HepG2 (cell line): Measurements from ENCODE around the gene SETD1B. TPM values are rescaled to one million over a fixed set of nuclear protein-coding genes. Genes with fewer than 3 reads are reported as not detected.

Source experiments
- ARID5B ChIP-seq: IDR thresholded peaks from 2 replicates; pipeline ENCODE4 v1.4.0; 2020; ENCODE audit warnings: mild to moderate bottlenecking, missing genetic modification reagents
- CREB1 ChIP-seq, 2 experiments: fragments of 450-650 bp in 1 of 2; IDR thresholded peaks; 2 replicates each; pipeline ENCODE4 v1.6.1; 2016 to 2017; ENCODE audit warnings: control low read depth in 1 of 2, mild to moderate bottlenecking in 1 of 2, missing compliant biosample characterization in 1 of 2, missing genetic modification characterization in 1 of 2
- HNRNPLL ChIP-seq: fragments of 200-400 bp; formaldehyde crosslinking; IDR thresholded peaks from 2 replicates; pipeline ENCODE4 v1.6.1; 2017; ENCODE audit warnings: mild to moderate bottlenecking, low read depth, low read length; ENCODE audit not compliant: poor library complexity, severe bottlenecking
- NFE2 ChIP-seq: sonication (generic); formaldehyde crosslinking; IDR thresholded peaks from 2 replicates; pipeline ENCODE4 v1.4.0; 2020; ENCODE audit warnings: missing genetic modification reagents
- PRMT3 ChIP-seq: sonication (generic); formaldehyde crosslinking; IDR thresholded peaks from 2 replicates; pipeline ENCODE4 v1.8.1; 2022; ENCODE audit warnings: low read depth, mild to moderate bottlenecking, moderate library complexity, missing genetic modification reagents, borderline replicate concordance
- SCMH1 ChIP-seq: sonication (generic); formaldehyde crosslinking; IDR thresholded peaks from 2 replicates; pipeline ENCODE4 v1.9.0; 2021; ENCODE audit warnings: missing genetic modification reagents, mild to moderate bottlenecking, borderline replicate concordance
- ZBTB20 ChIP-seq: sonication (generic); formaldehyde crosslinking; IDR thresholded peaks from 2 replicates; pipeline ENCODE4 v1.8.1; 2023; ENCODE audit warnings: missing genetic modification reagents, low read depth, mild to moderate bottlenecking, borderline replicate concordance
- ZBTB42 ChIP-seq: sonication (generic); formaldehyde crosslinking; IDR thresholded peaks from 2 replicates; pipeline ENCODE4 v1.5.0; 2020; ENCODE audit warnings: mild to moderate bottlenecking, missing genetic modification reagents
- ZFP90 ChIP-seq: sonication (generic); formaldehyde crosslinking; IDR thresholded peaks from 2 replicates; pipeline ENCODE4 v1.8.0; 2022; ENCODE audit warnings: missing genetic modification reagents, mild to moderate bottlenecking, inconsistent platforms, borderline replicate concordance
- ZNF234 ChIP-seq: sonication (generic); formaldehyde crosslinking; conservative IDR thresholded peaks from 2 replicates; pipeline ENCODE4 v1.5.1; 2020; ENCODE audit warnings: mild to moderate bottlenecking, missing genetic modification reagents
- ZNF329 ChIP-seq: sonication (generic); formaldehyde crosslinking; IDR thresholded peaks from 2 replicates; pipeline ENCODE4 v1.9.0; 2021; ENCODE audit warnings: low read depth, mild to moderate bottlenecking, missing genetic modification reagents
- ZNF557 ChIP-seq: sonication (generic); formaldehyde crosslinking; IDR thresholded peaks from 2 replicates; pipeline ENCODE4 v1.4.0; 2020; ENCODE audit warnings: missing genetic modification reagents
- ZNF691 ChIP-seq: sonication (generic); formaldehyde crosslinking; IDR thresholded peaks from 2 replicates; pipeline ENCODE4 v1.4.0; 2020; ENCODE audit warnings: missing genetic modification reagents, low read depth, mild to moderate bottlenecking, borderline replicate concordance
- ZSCAN21 ChIP-seq: sonication (generic); formaldehyde crosslinking; IDR thresholded peaks from 2 replicates; pipeline ENCODE4 v1.8.0; 2022; ENCODE audit warnings: mild to moderate bottlenecking, missing genetic modification reagents, moderate library complexity, borderline replicate concordance
- ZSCAN31 ChIP-seq: sonication (generic); formaldehyde crosslinking; IDR thresholded peaks from 2 replicates; pipeline ENCODE4 v1.5.0; 2020; ENCODE audit warnings: low read depth, mild to moderate bottlenecking, missing genetic modification reagents
- polyA plus RNA-seq, 8 experiments: library from polyadenylated mRNA; depleted of rRNA in 3 of 8; stranded (reverse) in 7 of 8; unstranded in 1 of 8; fragments of >200 nt; fragmentation: Illumina TruSeq in 4 of 8; extraction: Trizol in 4 of 8; gene quantifications; 2 replicates each; pipeline versions ENCODE4 v1.2.1 to v1.2.3, GENCODE V29; 2011 to 2016; ENCODE audit warnings: low read depth in 4 of 8, missing spikeins in 1 of 8, mixed read lengths in 1 of 8; ENCODE audit not compliant: insufficient read depth in 1 of 8
- total RNA-seq, 5 experiments: library from RNA; depleted of rRNA; stranded (reverse); fragments of >200 nt; fragmentation: Illumina TruSeq; extraction: Trizol; gene quantifications; 2 replicates each; pipeline ENCODE4 v1.2.3, GENCODE V29; 2016; ENCODE audit warnings: low read depth in 1 of 5
- TF ChIP-seq, protein P1 (sequence below): IDR thresholded peaks from 2 replicates; pipeline ENCODE4 v1.6.1; 2012; ENCODE audit warnings: inconsistent platforms
- TF ChIP-seq, protein P2 (sequence below): conservative IDR thresholded peaks from 2 replicates; pipeline ENCODE4 v1.6.1; 2018; ENCODE audit warnings: missing genetic modification reagents
- TF ChIP-seq, protein P3 (sequence below): sonication (generic); formaldehyde crosslinking; IDR thresholded peaks from 2 replicates; pipeline ENCODE4 v1.4.0; 2020; ENCODE audit warnings: missing genetic modification reagents, borderline replicate concordance

Gene SETD1B
- total and polyA plus RNA-seq, 2 of the 13 experiments (the other 11 are each of a cell fraction or from before 2014, with no cell fraction given): 1.1 to 1.4 TPM

DNA sequence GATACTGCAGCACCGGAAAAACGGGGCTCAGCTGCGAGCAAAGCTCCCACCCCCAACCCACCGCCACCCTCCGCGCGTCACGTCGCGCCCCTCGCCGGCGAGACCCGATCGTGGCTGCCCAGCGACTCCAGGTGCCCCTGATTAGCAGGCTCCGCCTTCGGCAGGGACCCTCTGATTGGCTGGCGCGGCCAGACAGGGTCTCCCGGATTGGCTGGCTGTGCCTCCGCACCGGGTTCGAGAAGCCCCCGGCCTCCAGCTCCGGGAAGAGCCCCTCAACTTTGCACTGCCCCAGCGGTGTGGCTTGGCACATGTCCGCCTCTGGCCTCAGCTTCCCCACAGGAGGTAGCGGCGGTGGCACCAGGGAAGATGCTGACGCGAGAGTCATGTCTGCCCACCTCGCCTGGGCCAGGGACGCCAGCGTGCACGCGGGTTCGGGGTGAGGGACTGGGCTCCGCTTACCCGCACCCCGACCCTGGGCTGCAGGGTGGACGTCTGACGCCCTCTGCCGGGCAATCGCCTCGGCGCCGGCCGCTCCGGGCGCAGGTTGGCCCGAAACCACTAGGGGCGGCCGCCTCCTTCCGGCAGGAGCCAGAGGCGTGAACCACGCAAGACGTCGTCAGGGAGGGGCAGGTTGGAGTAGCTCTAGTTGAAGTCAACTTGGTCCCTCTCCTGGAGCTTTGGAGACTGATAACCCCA, 9.8 kb upstream of the SETD1B start (continued):
- TF ChIP-seq ARID5B (CRISPR knock-in tag) (0 out of 2 replicates have a peak, but pooled peaks have one; percentile 41), NFE2 (no peak; the same call in 1 of the 2 replicates), ZBTB42 (CRISPR knock-in tag) (peak; percentile 66; the same call in 1 of the 2 replicates), ZSCAN21 (peak; percentile 68), ZNF557 (CRISPR knock-in tag) (no peak), ZNF691 (peak; percentile 72), ZSCAN31 (CRISPR knock-in tag) (peak; percentile 71; the same call in 1 of the 2 replicates), SCMH1 (CRISPR knock-in tag) (no peak), CREB1 (IDR thresholded peaks at IDR 0.05) (no peak), CREB1 (CRISPR knock-in tag; IDR thresholded peaks at IDR 0.05) (no peak), ZNF329 (CRISPR knock-in tag) (peak; percentile 64; the same call in 1 of the 2 replicates), HNRNPLL (peak; percentile 72), ZBTB20 (peak; percentile 78), ZFP90 (CRISPR knock-in tag) (peak; percentile 98), PRMT3 (CRISPR knock-in tag) (no peak; the same call in 1 of the 2 replicates), ZNF234 (CRISPR knock-in tag) (0 out of 2 replicates have a peak, but pooled peaks have one; percentile 62)
- TF ChIP-seq, protein P1, sequence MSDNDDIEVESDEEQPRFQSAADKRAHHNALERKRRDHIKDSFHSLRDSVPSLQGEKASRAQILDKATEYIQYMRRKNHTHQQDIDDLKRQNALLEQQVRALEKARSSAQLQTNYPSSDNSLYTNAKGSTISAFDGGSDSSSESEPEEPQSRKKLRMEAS: no peak
- TF ChIP-seq, protein P2, sequence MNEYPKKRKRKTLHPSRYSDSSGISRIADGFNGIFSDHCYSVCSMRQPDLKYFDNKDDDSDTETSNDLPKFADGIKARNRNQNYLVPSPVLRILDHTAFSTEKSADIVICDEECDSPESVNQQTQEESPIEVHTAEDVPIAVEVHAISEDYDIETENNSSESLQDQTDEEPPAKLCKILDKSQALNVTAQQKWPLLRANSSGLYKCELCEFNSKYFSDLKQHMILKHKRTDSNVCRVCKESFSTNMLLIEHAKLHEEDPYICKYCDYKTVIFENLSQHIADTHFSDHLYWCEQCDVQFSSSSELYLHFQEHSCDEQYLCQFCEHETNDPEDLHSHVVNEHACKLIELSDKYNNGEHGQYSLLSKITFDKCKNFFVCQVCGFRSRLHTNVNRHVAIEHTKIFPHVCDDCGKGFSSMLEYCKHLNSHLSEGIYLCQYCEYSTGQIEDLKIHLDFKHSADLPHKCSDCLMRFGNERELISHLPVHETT (CRISPR knock-in tag): 0 out of 2 replicates have a peak, but pooled peaks have one; percentile 38
- TF ChIP-seq, protein P3, sequence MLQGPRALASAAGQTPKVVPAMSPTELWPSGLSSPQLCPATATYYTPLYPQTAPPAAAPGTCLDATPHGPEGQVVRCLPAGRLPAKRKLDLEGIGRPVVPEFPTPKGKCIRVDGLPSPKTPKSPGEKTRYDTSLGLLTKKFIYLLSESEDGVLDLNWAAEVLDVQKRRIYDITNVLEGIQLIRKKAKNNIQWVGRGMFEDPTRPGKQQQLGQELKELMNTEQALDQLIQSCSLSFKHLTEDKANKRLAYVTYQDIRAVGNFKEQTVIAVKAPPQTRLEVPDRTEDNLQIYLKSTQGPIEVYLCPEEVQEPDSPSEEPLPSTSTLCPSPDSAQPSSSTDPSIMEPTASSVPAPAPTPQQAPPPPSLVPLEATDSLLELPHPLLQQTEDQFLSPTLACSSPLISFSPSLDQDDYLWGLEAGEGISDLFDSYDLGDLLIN (CRISPR knock-in tag): no peak
